Mesothelial cell of epicardium (in vitro differentiated cells): Measurements from ENCODE around the gene BPTF. TPM values are rescaled to one million over a fixed set of nuclear protein-coding genes. Genes with fewer than 3 reads are reported as not detected.
A peak's percentile ranks its signal among the peaks of the same experiment; 100 is the strongest.
"Not testable (repeated sequence)": the region's sequence is repeated elsewhere in the genome, so short reads cannot be mapped to it uniquely, and the experiment has no call there.

Experiments
- DNase-seq, 2 experiments: peaks; one replicate each; pipeline ENCODE4 v3.0.0; 2021; ENCODE audit warnings: low spot score in 2 of 2; ENCODE audit not compliant: unreplicated experiment in 2 of 2
- H3K27ac Mint-ChIP-seq: 2 replicates; pipeline ENCODE4 v1.8.0; 2021; ENCODE audit warnings: mixed read lengths
- H3K27me3 Mint-ChIP-seq: 2 replicates; pipeline ENCODE4 v1.8.0; 2021; ENCODE audit warnings: low read depth, mixed read lengths
- H3K36me3 Mint-ChIP-seq: 2 replicates; pipeline ENCODE4 v1.8.0; 2021; ENCODE audit warnings: mixed read lengths
- H3K4me1 Mint-ChIP-seq: 2 replicates; pipeline ENCODE4 v1.8.0; 2021; ENCODE audit warnings: mixed read lengths
- H3K4me3 Mint-ChIP-seq: 2 replicates; pipeline ENCODE4 v1.8.0; 2021; ENCODE audit warnings: mild to moderate bottlenecking, moderate library complexity, mixed read lengths
- H3K9me3 Mint-ChIP-seq: 2 replicates; pipeline ENCODE4 v1.8.0; 2021; ENCODE audit warnings: mixed read lengths
- total RNA-seq: library from RNA; stranded (reverse); gene quantifications from 3 replicates; pipeline ENCODE4 v1.2.1, GENCODE V29; 2021
- TF ChIP-seq, protein P1 (sequence below): fragments of 200-600 bp; sonication (generic); IDR thresholded peaks from one replicate; pipeline ENCODE4 v1.5.0; 2021; ENCODE audit warnings: antibody characterized with exemption; ENCODE audit not compliant: unreplicated experiment

The BPTF gene
- total RNA-seq, 1 donor from 2014 or later = 172 TPM

DNA sequence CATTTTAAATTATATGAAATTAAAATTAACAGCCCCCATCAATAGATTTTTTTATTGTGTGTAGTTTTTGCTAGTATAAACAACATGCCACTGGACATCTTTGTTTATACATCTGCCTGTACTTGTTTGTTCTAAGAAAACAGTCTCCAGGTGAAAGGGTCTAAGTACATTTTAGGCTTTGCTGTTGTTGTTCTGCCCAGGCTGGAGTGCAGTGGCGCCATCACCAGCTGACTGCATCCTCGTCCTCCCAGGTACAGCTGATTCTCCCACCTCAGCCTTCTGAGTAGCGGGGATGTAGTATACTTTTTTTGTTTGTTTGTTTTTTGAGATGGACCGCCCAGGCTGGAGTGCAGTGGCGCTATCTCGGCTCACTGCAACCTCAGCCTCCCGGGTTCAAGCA lies 145.5 kb downstream of the BPTF start:
- Mint-ChIP-seq H3K4me3 (no peak overlapping the region), H3K36me3 (peaks cover 40% of the 10 kb centered on the region), H3K27me3 (no peaks in the 10 kb centered on the region), H3K4me1 (peaks cover 2% of the 10 kb centered on the region), H3K27ac (no peak overlapping the region), H3K9me3 (no peaks in the 10 kb centered on the region)
- DNase-seq = no peak
- TF ChIP-seq, protein P1, sequence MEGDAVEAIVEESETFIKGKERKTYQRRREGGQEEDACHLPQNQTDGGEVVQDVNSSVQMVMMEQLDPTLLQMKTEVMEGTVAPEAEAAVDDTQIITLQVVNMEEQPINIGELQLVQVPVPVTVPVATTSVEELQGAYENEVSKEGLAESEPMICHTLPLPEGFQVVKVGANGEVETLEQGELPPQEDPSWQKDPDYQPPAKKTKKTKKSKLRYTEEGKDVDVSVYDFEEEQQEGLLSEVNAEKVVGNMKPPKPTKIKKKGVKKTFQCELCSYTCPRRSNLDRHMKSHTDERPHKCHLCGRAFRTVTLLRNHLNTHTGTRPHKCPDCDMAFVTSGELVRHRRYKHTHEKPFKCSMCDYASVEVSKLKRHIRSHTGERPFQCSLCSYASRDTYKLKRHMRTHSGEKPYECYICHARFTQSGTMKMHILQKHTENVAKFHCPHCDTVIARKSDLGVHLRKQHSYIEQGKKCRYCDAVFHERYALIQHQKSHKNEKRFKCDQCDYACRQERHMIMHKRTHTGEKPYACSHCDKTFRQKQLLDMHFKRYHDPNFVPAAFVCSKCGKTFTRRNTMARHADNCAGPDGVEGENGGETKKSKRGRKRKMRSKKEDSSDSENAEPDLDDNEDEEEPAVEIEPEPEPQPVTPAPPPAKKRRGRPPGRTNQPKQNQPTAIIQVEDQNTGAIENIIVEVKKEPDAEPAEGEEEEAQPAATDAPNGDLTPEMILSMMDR = no peak

DNA sequence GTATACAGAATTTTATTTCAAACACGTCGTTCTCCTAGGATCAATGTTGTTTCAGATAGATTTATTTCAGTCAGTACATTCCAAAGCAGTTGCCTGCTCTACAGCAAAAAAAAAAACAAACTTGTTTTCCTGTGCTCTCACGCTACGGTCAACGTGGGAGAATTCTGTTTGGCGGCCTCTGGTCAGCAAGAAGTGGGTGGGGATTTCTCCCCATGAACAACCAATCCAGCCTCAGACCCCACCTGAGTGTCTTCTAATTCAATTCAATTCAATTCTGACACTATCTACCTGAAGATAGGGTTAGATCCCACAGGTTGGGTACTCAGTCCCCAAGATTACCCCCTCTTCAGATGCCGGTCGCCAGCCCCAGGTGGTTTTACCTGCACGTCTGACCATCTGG lies 148.9 kb downstream of the BPTF start:
- H3K4me3 Mint-ChIP-seq = no peak overlapping the region
- H3K9me3 Mint-ChIP-seq = no peaks in the 10 kb centered on the region
- peaks cover 2% of the 10 kb centered on the region for H3K4me1 Mint-ChIP-seq
- peak overlapping the region; percentile 34 for H3K27ac Mint-ChIP-seq
- no peaks in the 10 kb centered on the region for H3K27me3 Mint-ChIP-seq
- DNase-seq = no peak
- TF ChIP-seq, protein P1 = no peak
- peaks cover 37% of the 10 kb centered on the region for H3K36me3 Mint-ChIP-seq

DNA sequence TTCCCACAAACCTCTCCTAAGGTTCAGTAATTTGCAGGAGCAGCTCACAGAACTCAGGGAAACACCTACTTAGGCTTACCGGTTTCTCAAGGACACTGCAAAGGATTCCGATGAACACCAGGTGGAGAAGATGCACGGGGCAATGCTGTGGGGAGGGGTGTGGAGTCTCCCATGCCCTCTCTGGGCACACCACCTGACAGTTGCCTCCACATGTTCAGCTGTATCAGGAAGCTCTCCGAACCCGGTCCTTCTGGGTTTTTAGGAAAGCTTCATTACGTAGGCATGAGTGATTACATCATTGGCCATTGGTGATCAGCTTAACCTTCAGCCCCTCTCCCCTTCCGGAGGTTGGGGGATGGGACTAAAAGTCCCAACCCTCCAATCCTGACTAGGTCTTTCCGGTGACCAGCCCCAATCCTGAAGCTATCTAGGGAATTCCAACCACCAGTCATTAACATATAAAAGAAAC lies 149.3 kb downstream of the BPTF start:
- Mint-ChIP-seq H3K9me3 (no peaks in the 10 kb centered on the region), H3K27me3 (no peaks in the 10 kb centered on the region), H3K4me1 (peaks cover 2% of the 10 kb centered on the region), H3K27ac (peak overlapping the region; percentile 34), H3K36me3 (peaks cover 39% of the 10 kb centered on the region), H3K4me3 (no peak overlapping the region)
- DNase-seq = no peak
- TF ChIP-seq, protein P1 = no peak

- H3K4me1 Mint-ChIP-seq, H3K27ac Mint-ChIP-seq, H3K4me3 Mint-ChIP-seq, DNase-seq, H3K9me3 Mint-ChIP-seq, H3K27me3 Mint-ChIP-seq: not testable (repeated sequence)
- peaks cover 41% of the 10 kb centered on the region for H3K36me3 Mint-ChIP-seq
These were observed 151.0 kb downstream of the BPTF start for GRCh38 chr17:67976306-67976705.

- TF ChIP-seq, protein P1 = no peak
- Mint-ChIP-seq H3K9me3 (no peaks in the 10 kb centered on the region), H3K36me3 (peaks cover 25% of the 10 kb centered on the region), H3K4me1 (no peaks in the 10 kb centered on the region), H3K27me3 (no peaks in the 10 kb centered on the region), H3K4me3 (no peak overlapping the region), H3K27ac (no peak overlapping the region)
- no peak for DNase-seq
These were observed 155.2 kb downstream of the BPTF start for GRCh38 chr17:67980456-67980855.

DNA sequence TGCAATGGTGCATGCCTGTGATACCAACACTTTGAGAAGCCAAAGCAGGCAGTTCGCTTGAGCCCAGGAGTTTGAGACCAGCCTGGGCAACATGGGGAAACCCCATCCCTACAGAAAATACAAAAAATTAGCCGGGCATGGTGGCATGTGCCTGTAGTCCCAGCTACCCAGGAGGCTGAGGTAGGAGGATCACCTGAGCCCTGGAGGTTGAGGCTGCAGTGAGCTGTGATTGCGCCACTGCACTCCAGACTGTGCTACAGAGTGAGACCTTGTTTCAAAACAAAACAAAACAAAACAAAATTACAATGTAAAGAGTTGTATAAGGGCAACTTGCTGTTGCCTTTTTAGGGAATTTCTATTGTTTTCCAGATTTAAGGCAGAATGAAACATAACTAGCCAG lies 155.6 kb downstream of the BPTF start:
- H3K4me3 Mint-ChIP-seq, DNase-seq, H3K4me1 Mint-ChIP-seq, H3K27ac Mint-ChIP-seq, H3K27me3 Mint-ChIP-seq, H3K9me3 Mint-ChIP-seq: not testable (repeated sequence)
- peaks cover 21% of the 10 kb centered on the region for H3K36me3 Mint-ChIP-seq

DNA sequence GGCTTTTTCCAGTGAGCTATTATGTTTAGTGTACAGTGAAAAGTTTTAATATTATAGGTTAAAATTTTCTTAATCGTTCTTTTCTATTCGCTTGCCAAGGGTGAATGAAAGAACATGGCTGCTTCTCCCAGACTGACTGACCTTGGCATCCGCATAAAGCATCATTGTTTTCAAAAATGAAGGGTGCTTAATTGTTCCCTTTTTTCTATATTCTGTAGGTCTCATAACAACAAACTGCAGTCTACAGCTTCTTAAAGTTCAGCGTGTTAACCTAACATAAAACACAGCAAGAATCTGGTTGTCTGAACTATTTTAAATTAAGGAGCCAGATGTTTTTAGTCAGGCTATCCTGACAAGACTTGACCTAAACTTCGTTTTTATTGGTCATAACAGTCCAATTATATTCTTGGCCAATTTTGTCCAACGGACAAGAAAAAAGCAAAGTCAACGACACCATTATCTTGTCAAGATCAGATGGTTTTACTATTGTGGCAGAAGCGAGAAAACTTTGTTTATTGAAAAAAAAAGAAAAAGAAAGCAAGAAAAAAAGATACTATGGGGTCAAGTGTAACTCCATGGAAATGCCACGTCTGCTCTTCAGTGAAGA lies 156.8 kb downstream of the BPTF start:
- Mint-ChIP-seq H3K4me3 (no peak overlapping the region), H3K36me3 (peaks cover 16% of the 10 kb centered on the region), H3K27me3 (no peaks in the 10 kb centered on the region), H3K4me1 (no peaks in the 10 kb centered on the region), H3K9me3 (no peaks in the 10 kb centered on the region), H3K27ac (no peak overlapping the region)
- TF ChIP-seq, protein P1 = no peak
- no peak for DNase-seq
